ENCODE results near the gene AGFG1.
"Not testable (repeated sequence)": the region's sequence is repeated elsewhere in the genome, so short reads cannot be mapped to it uniquely, and the experiment has no call there.

AGFG1 gene

GRCh38 chr2:227579791-227580190 is 107.8 kb downstream of the AGFG1 start:
- DNase-seq (ENCODE audit: low spot score): no peak
- TF ChIP-seq CTCF (conservative IDR thresholded peaks at IDR 0.05; ENCODE audit: low read depth): no peak
- POLR2A ChIA-PET (ENCODE audit: low non-redundant PET): no interaction called here
- CTCF ChIA-PET: no interaction called here
- no peak overlapping the region for H3K27ac ChIP-seq

- no peak for DNase-seq (ENCODE audit: low spot score)
- ChIA-PET POLR2A (ENCODE audit: low non-redundant PET) (no interaction called here), CTCF (no interaction called here)
- H3K27ac ChIP-seq: no peak overlapping the region
- no peak for TF ChIP-seq CTCF (conservative IDR thresholded peaks at IDR 0.05; ENCODE audit: low read depth)
Measured at GRCh38 chr2:227582369-227582768, 110.4 kb downstream of the AGFG1 start.

- TF ChIP-seq CTCF (conservative IDR thresholded peaks at IDR 0.05; ENCODE audit: low read depth): no peak
- ChIA-PET POLR2A (ENCODE audit: low non-redundant PET) (no interaction called here), CTCF (no interaction called here)
- H3K27ac ChIP-seq: no peak overlapping the region
- no peak for DNase-seq (ENCODE audit: low spot score)
Measured at GRCh38 chr2:227592694-227593387, 120.9 kb downstream of the AGFG1 start.

- CTCF ChIA-PET: no interaction called here
- DNase-seq (ENCODE audit: low spot score): no peak
- H3K27ac ChIP-seq: no peak overlapping the region
- TF ChIP-seq CTCF (conservative IDR thresholded peaks at IDR 0.05; ENCODE audit: low read depth): no peak
- POLR2A ChIA-PET (ENCODE audit: low non-redundant PET): interaction anchor here (0.5 kb wide), 1 partner anchor 123 kb away, joined by 3 read pairs; no protein-coding TSS in a partner anchor
Measured at GRCh38 chr2:227595797-227596196, 123.8 kb downstream of the AGFG1 start.

- TF ChIP-seq CTCF (conservative IDR thresholded peaks at IDR 0.05; ENCODE audit: low read depth): no peak
- CTCF ChIA-PET: interaction anchor here (0.6 kb wide), 1 partner anchor 220 kb away, joined by 4 read pairs; no protein-coding TSS in a partner anchor
- H3K27ac ChIP-seq: no peak overlapping the region
- POLR2A ChIA-PET (ENCODE audit: low non-redundant PET): no interaction called here
- no peak for DNase-seq (ENCODE audit: low spot score)
Measured at GRCh38 chr2:227597036-227597435, 125.1 kb downstream of the AGFG1 start.

- POLR2A ChIA-PET (ENCODE audit: low non-redundant PET): no interaction called here
- DNase-seq (ENCODE audit: low spot score): peak; percentile 36
- no peak for TF ChIP-seq CTCF (conservative IDR thresholded peaks at IDR 0.05; ENCODE audit: low read depth)
- CTCF ChIA-PET: interaction anchor here (0.7 kb wide), 1 partner anchor 93 kb away, joined by 3 read pairs; no protein-coding TSS in a partner anchor
- H3K27ac ChIP-seq: no peak overlapping the region
Measured at GRCh38 chr2:227597998-227598397, 126.0 kb downstream of the AGFG1 start.

GRCh38 chr2:227598835-227599503 is 127.0 kb downstream of the AGFG1 start, which contains the start of gene SCYGR2:
Gene SCYGR2 (plus strand): TSS chr2:227598893. CDS start chr2:227598893, 0 bp downstream.
- H3K27ac ChIP-seq; POLR2A ChIA-PET (ENCODE audit: low non-redundant PET): not testable (repeated sequence)
- CTCF ChIA-PET: interaction anchor here (0.7 kb wide), 1 partner anchor 94 kb away, joined by 3 read pairs; no protein-coding TSS in a partner anchor

More at GRCh38 chr2:227598835-227599503, 127.0 kb downstream of the AGFG1 start, which contains the start of gene SCYGR2:
- not testable (repeated sequence) for DNase-seq (ENCODE audit: low spot score)
